GM19452 (cell line): Measurements from ENCODE around the gene SRPRB.

ENCODE experiments used
- ATAC-seq: cut with Tn5 transposase; IDR thresholded peaks from one replicate; pipeline ENCODE4 v1.9.1; 2021; ENCODE audit not compliant: unreplicated experiment

The SRPRB gene, protein sequence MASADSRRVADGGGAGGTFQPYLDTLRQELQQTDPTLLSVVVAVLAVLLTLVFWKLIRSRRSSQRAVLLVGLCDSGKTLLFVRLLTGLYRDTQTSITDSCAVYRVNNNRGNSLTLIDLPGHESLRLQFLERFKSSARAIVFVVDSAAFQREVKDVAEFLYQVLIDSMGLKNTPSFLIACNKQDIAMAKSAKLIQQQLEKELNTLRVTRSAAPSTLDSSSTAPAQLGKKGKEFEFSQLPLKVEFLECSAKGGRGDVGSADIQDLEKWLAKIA

GRCh38 chr3:133805702-133806475 lies at the start of gene SRPRB:
SRPRB (plus strand) TSS chr3:133805815; CDS start chr3:133805849, 34 bp downstream.
- peak; percentile 99 for ATAC-seq

GRCh38 chr3:133756716-133757694 lies 48.6 kb upstream of the SRPRB start:
- ATAC-seq: no peak

DNA sequence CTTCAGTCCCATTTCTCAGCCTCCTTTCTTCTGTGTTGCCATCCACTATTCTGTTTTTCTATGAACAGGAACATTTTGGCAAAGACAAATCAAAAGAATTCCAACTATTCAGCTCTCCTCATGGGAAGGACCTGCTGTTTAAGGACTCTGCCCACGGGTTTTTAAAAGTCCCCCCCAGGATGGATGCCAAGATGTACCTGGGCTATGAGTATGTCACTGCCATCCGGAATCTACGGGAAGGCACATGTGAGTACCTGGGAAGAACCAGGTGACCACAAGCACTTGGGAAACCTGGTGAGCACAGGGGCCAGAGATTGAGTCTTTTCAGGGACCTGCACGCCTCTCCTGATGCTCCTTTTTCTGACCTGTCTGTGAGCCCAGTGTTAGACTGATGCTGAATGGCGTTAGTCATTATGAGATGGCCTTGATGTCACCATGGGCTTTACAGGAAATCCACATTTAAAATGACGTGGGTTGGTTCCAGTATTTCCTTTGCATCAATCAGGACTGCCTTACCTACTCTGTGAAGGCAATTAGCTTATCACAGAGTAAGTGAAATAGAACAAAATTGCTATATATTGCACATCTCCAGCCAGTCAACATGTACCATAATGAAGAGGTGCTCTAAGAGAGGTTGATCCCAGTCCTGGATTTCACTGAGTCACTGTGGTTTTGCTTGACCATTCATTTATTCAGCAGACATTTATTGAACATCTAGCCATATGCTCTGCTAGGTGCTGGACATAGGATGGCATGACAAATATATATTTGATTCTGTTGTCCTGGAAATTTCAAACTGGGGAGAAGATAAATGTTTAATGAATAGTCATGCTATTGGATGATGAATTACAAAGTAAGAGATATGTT lies 47.7 kb upstream of the SRPRB start:
- no peak for ATAC-seq

DNA sequence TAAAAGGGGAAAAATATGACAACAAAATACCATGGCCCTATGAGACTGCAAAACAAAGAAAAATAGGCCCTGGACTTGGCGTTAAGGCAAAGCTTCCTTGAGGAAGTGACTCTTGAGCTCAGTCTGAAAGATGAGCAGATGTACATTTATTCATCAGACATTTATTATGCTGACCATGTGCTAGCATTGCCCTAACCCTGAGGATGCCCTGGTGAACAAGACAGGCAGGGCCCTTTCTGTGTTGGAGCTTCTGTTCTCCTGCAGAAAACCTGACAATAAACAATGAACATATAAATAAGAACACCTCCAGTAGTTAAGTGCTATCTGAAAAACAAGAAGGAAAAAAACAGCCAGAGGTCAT lies 47.1 kb upstream of the SRPRB start:
- ATAC-seq: no peak

- no peak for ATAC-seq
Observed at GRCh38 chr3:133758964-133759739, 46.5 kb upstream of the SRPRB start.

GRCh38 chr3:133759740-133760305 lies 45.8 kb upstream of the SRPRB start:
- no peak for ATAC-seq

- ATAC-seq: no peak
Observed at GRCh38 chr3:133760916-133761315, 44.7 kb upstream of the SRPRB start.

GRCh38 chr3:133761605-133762484 lies 43.8 kb upstream of the SRPRB start:
- no peak for ATAC-seq

DNA sequence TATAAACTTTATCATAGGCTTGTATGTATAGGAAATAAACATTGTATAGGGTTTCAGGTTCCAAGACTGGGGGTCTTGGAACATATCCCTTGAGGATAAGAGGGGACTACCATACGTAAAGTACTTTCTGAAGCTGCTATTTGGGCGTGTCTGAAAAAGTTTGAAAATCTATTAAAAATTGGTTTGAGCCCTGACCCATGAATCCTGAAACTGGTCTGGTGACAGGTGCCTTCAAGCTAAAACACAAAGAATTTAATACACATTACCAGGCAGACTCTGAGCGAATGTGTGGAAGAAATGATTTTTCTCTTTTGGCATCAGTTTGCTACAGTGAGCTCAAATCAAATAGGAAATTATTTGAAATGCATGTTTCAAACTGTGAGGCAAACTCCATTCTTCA lies 43.1 kb upstream of the SRPRB start:
- no peak for ATAC-seq

DNA sequence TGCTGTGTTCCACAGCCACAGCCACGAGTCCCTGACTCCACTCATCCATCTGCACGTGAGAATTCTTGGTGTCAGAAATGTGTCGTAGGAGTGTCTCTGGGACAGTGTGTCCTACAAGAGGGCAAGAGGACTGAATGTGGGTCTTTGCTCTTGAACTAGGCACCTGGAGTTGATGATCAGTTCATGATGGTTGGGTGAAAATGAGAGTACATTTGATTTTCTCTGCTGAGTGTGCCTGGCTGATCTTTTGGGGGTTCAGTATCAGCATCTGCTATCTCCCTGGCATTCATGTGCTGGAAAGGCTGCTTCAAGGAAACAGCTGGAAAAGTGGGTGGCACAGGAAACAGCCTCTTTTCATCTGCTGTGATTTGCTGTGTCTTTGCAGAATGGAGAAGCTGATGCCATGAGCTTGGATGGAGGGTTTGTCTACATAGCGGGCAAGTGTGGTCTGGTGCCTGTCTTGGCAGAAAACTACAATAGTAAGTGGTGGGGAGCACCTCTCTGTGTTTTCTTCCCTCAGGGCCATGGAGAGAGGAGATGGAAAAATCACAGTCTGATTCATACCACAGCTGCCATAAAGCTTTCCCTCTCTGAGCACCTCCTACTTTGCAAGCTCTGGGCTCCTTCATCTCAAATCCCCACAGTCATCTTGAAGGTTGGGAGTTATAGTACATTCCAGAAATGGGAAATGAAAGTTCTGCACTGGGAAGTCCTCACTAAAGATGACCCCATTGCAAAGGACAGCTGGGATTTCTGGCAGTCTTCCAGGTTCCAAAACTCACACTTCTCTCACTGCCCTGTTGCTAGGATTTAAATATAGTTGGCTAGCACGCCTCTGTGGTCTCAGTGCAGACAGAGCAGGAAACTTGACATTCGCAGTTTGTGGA lies 41.6 kb upstream of the SRPRB start:
- no peak for ATAC-seq

DNA sequence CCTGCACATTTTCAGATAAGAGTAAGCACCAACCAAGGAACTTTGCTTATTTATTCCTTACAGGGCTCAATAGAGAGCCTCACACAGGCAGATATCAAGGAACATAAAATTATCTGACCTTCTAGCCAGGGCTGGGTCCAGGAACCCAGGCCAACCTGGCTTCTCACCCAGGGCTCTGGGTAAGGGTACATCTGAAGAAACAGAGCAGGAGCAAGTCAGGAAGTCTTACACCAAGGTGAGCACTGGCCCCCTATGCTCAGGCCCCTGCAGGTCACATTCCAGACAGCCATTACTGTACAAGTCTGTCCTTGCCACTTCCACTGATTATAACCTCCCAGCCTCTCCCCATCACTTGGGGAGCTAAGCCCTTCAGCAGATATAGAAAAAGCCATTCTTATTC lies 40.4 kb upstream of the SRPRB start:
- ATAC-seq: no peak

DNA sequence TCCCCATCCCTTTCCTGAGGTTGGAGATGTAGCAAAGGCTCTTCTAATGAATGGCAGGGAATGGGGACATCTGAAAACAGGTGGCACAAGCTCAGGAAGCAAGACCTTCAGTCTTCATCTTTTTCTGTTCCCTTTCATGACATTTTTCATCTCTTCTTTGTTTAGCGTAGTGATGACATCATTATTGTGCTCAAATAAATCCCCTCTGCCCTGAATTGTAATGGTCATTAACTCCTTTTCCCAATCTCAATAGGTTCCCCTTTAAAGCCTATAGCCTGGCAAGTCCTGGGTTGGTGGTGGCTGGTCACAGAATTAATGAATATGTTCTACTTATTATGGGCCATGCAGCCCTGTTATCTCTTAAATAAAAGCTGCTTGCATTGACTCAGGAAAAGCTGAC lies 38.0 kb upstream of the SRPRB start:
- ATAC-seq: no peak

DNA sequence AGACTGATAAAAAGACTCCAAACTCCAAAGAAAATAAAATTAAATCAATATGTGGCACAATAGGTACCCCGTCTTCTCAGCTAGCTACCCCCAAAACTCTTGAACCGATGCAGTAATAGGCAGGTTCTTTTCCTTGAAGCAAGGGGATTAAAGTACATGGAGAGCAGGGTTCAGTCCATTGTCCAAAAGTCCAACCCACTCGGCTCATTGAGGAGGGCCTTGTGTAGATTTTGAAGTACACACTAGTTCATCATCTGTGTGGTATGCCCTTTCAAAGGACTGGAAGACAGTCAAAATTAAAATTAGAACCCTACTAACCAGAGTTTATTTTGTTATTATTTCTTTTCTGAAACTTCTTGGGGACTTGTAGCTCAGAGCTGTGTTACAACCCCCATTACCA lies 36.1 kb upstream of the SRPRB start:
- ATAC-seq: no peak

DNA sequence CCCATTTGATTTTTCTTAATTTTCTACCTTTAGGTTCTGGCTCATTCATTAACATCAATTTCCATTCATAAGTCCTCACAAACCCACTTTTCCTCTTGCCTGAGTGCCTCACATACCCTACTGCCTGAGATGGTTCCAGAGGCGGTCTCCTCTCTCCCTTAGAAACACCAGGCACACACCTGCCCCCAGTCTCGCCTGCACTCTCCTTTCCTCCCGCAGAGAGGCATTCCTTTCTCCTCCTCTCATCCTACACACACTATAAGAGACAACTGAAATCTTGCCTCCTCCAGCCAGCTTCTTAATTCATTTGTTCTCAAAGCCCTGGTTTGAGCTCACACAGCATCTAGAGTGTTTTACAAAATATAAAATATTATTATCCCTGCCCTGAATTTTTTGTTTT lies 31.9 kb upstream of the SRPRB start:
- no peak for ATAC-seq

DNA sequence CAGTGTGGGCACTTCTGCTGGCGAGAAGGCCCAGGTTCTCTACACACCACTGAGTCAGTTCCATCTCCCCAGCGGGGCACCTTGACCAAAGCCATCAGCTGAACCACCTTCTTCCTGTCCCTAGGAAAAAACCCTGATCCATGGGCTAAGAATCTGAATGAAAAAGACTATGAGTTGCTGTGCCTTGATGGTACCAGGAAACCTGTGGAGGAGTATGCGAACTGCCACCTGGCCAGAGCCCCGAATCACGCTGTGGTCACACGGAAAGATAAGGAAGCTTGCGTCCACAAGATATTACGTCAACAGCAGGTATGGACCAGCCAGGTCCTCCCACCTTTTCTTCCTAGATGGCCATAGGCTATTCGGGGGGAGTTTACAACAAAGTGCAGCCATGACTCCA lies 30.3 kb upstream of the SRPRB start:
- no peak for ATAC-seq

GRCh38 chr3:133775835-133776234 lies 29.8 kb upstream of the SRPRB start:
- no peak for ATAC-seq

DNA sequence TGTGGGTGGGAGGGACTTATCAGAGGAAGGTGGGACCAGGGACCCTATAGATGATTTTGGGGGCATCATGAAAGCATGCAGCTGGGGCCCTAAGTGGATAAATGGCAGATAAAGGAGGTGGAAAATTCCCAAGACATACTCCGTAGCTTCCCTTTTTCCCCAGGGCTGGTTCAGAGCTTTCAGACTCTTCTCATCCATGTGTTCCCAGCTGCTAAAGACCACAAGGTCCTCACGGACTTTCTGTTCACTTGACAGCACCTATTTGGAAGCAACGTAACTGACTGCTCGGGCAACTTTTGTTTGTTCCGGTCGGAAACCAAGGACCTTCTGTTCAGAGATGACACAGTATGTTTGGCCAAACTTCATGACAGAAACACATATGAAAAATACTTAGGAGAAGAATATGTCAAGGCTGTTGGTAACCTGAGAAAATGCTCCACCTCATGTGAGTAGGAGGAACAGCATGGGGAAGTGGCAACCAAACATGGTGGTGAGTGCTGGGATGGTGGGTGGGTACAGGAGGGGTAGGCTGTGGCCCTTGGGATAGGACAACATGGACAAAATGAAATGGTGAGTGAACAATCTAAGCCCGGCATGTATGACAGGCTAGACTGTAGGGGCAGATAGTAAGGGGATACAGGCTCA lies 28.7 kb upstream of the SRPRB start:
- no peak for ATAC-seq
